GM23338 (cell line): ENCODE data around the gene SLC2A9. TPM values are rescaled to one million over a fixed set of nuclear protein-coding genes. Genes with fewer than 3 reads are reported as not detected.

Source experiments
- ETS1 ChIP-seq: IDR thresholded peaks from 2 replicates; pipeline ENCODE4 v1.6.1; 2016; ENCODE audit warnings: antibody characterized with exemption
- EZH2 ChIP-seq: fragments of 200-600 bp; sonication (generic); IDR thresholded peaks from one replicate; pipeline ENCODE4 v1.8.0; 2017; ENCODE audit warnings: antibody characterized with exemption, mild to moderate bottlenecking, low read depth; ENCODE audit not compliant: unreplicated experiment
- EZH2phosphoT487 ChIP-seq: fragments of 200-600 bp; sonication (generic); IDR thresholded peaks from one replicate; pipeline ENCODE4 v1.8.1; 2018; ENCODE audit warnings: antibody characterized with exemption; ENCODE audit not compliant: unreplicated experiment
- POLR2AphosphoS5 ChIP-seq: IDR thresholded peaks from 2 replicates; pipeline ENCODE4 v1.6.1; 2016; ENCODE audit warnings: antibody characterized with exemption, low read depth
- STAT1 ChIP-seq: IDR thresholded peaks from one replicate; pipeline ENCODE4 v1.6.1; 2016; ENCODE audit warnings: antibody characterized with exemption; ENCODE audit not compliant: unreplicated experiment
- ZNF114 ChIP-seq: fragments of 250-450 bp; sonication (Bioruptor Pico); IDR thresholded peaks from 2 replicates; pipeline ENCODE4 v1.5.0; 2020; ENCODE audit warnings: mild to moderate bottlenecking, moderate library complexity
- ZNF331 ChIP-seq: fragments of 250-450 bp; sonication (Bioruptor Pico); IDR thresholded peaks from 2 replicates; pipeline ENCODE4 v1.5.0; 2020; ENCODE audit warnings: low read depth, mild to moderate bottlenecking, moderate library complexity
- ZNF462 ChIP-seq: fragments of 250-450 bp; sonication (Bioruptor Pico); IDR thresholded peaks from 2 replicates; pipeline ENCODE4 v1.5.0; 2020; ENCODE audit warnings: mild to moderate bottlenecking, moderate library complexity
- polyA plus RNA-seq: library from polyadenylated mRNA; unstranded; fragments of >200 nt; fragmentation: Nextera tagmentation; extraction: Ambion mirVana; gene quantifications from 2 replicates; pipeline ENCODE4 v1.2.1, GENCODE V29; 2016
- total RNA-seq: library from RNA; depleted of rRNA; stranded (reverse); fragments of >200 nt; shearing (Covaris generic); gene quantifications from 2 replicates; pipeline ENCODE4 v1.2.3, GENCODE V29; 2014
- TF ChIP-seq, protein P1 (sequence below), 2 experiments: fragments of 200-600 bp in 1 of 2; sonication (generic) in 1 of 2; conservative IDR thresholded peaks; 2 replicates each; pipeline versions ENCODE4 v1.5.1 to v1.6.1; 2016 to 2017; ENCODE audit warnings: antibody characterized with exemption in 2 of 2, low read depth in 2 of 2, mild to moderate bottlenecking in 2 of 2, moderate library complexity in 1 of 2

SLC2A9 gene
- total and polyA plus RNA-seq, 2 experiments from 2014 or later, result 0.21 to 0.40 TPM

DNA sequence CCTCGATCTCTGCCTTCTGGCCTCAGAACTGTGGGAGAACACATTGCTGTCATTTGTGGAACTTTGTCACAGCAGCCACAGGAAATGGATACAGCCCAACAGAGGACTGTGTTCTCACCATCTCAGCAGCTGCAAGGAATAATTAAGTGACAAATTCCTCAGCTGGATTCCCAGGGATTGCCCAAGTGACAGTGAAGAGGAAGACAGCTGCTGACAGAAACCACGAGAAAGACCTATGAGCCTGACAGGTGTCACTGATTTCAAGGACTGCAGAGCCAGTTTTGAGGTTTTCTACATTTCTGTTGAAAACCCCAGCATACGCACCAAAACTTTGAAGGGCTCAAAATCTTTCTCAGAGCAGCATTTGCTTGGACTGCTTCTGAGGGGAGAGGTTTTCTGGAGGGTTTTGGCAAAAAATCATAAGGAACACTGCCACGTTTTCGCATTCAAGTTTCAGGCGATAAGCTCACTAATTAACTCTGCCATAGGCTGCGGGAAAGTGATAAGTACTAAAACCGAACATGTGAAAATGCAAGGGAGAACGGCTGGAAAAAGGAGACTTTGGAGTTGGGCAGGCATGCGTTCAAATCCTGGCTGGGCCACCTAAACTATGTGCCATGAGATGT is 151.0 kb downstream of the SLC2A9 start (continued):
- TF ChIP-seq ZNF462 (CRISPR knock-in tag) (no peak), ETS1 (no peak), EZH2phosphoT487 (no peak), STAT1 (no peak), ZNF331 (no peak), POLR2AphosphoS5 (no peak), EZH2 (no peak), ZNF114 (no peak)
- TF ChIP-seq, protein P1, sequence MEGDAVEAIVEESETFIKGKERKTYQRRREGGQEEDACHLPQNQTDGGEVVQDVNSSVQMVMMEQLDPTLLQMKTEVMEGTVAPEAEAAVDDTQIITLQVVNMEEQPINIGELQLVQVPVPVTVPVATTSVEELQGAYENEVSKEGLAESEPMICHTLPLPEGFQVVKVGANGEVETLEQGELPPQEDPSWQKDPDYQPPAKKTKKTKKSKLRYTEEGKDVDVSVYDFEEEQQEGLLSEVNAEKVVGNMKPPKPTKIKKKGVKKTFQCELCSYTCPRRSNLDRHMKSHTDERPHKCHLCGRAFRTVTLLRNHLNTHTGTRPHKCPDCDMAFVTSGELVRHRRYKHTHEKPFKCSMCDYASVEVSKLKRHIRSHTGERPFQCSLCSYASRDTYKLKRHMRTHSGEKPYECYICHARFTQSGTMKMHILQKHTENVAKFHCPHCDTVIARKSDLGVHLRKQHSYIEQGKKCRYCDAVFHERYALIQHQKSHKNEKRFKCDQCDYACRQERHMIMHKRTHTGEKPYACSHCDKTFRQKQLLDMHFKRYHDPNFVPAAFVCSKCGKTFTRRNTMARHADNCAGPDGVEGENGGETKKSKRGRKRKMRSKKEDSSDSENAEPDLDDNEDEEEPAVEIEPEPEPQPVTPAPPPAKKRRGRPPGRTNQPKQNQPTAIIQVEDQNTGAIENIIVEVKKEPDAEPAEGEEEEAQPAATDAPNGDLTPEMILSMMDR (conservative IDR thresholded peaks at IDR 0.05; ENCODE audit: low read depth in 2 of 2), result no peak
